ENCODE results near the gene CNOT3. TPM values are rescaled to one million over a fixed set of nuclear protein-coding genes. Genes with fewer than 3 reads are reported as not detected.
"Not testable (repeated sequence)": the region's sequence is repeated elsewhere in the genome, so short reads cannot be mapped to it uniquely, and the experiment has no call there.

Gene CNOT3
- 10 to 100 TPM; 50.4 to 58.3 TPM for total RNA-seq

GRCh38 chr19:54137699-54138488 is at the start of gene CNOT3:
TSS of gene CNOT3 (plus strand) at chr19:54137762. CDS start at chr19:54142979, 5,217 bp downstream.
- CTCF ChIA-PET, result interaction anchor here (1.2 to 1.7 kb wide), 3 partner anchors 20 to 51 kb away, joined by 3 to 4 read pairs (median 3); partner anchors contain the start of gene MBOAT7
- peak within 1 kb of the TSS; percentile 83 for H3K4me3 Mint-ChIP-seq
- H3K4me1 Mint-ChIP-seq (ENCODE audit: low read depth), result peaks cover 39% of the 10 kb centered on the region
- intact Hi-C loops (cut with micrococcal nuclease), result loop anchor here (1.0 to 10.0 kb wide), 9 partner anchors 21 to 1269 kb away; partner anchors contain the start of genes LENG1, LENG8, MYADM and NDUFA3
- no peaks in the 10 kb centered on the region for H3K9me3 Mint-ChIP-seq
- no peaks in the 10 kb centered on the region for H3K27me3 Mint-ChIP-seq (ENCODE audit: low read depth)
- H3K27ac Mint-ChIP-seq, result peak within 1 kb of the TSS; percentile 89
- DNase-seq, result peak; percentile 41
- H3K36me3 Mint-ChIP-seq (ENCODE audit: low read depth), result peaks cover 7% of the 10 kb centered on the region

- intact Hi-C loops (cut with micrococcal nuclease), result no loop called here
- no peak overlapping the region for H3K4me3 Mint-ChIP-seq
- peaks cover 10% of the 10 kb centered on the region for H3K4me1 Mint-ChIP-seq (ENCODE audit: low read depth)
- H3K27me3 Mint-ChIP-seq (ENCODE audit: low read depth), result peaks cover 11% of the 10 kb centered on the region
- H3K9me3 Mint-ChIP-seq, result no peaks in the 10 kb centered on the region
- no peak overlapping the region for H3K27ac Mint-ChIP-seq
- CTCF ChIA-PET, result interaction anchor here (0.7 to 0.8 kb wide), 2 partner anchors 302 to 352 kb away, joined by 3 to 4 read pairs; no protein-coding TSS in a partner anchor
- no peak for DNase-seq
- no peaks in the 10 kb centered on the region for H3K36me3 Mint-ChIP-seq (ENCODE audit: low read depth)
These were observed 43.0 kb upstream of the CNOT3 start for GRCh38 chr19:54094426-54095000.

GRCh38 chr19:54095136-54095858 is 42.3 kb upstream of the CNOT3 start:
- H3K36me3 Mint-ChIP-seq (ENCODE audit: low read depth), result no peaks in the 10 kb centered on the region
- peaks cover 11% of the 10 kb centered on the region for H3K27me3 Mint-ChIP-seq (ENCODE audit: low read depth)
- no peaks in the 10 kb centered on the region for H3K9me3 Mint-ChIP-seq
- DNase-seq, result no peak
- CTCF ChIA-PET, result interaction anchor here (0.8 to 1.0 kb wide), 2 partner anchors 13 to 303 kb away, joined by 3 read pairs; no protein-coding TSS in a partner anchor
- H3K4me1 Mint-ChIP-seq (ENCODE audit: low read depth), result peaks cover 10% of the 10 kb centered on the region
- peak overlapping the region; percentile 21 for H3K4me3 Mint-ChIP-seq
- no peak overlapping the region for H3K27ac Mint-ChIP-seq
- intact Hi-C loops (cut with micrococcal nuclease), result no loop called here

- peak; percentile 56 for DNase-seq
- peaks cover 11% of the 10 kb centered on the region for H3K27me3 Mint-ChIP-seq (ENCODE audit: low read depth)
- intact Hi-C loops (cut with micrococcal nuclease); H3K27ac Mint-ChIP-seq; H3K9me3 Mint-ChIP-seq; H3K4me1 Mint-ChIP-seq (ENCODE audit: low read depth); H3K36me3 Mint-ChIP-seq (ENCODE audit: low read depth): not testable (repeated sequence)
- CTCF ChIA-PET, result interaction anchor here (1.0 kb wide), 1 partner anchor 14 kb away, joined by 3 read pairs; no protein-coding TSS in a partner anchor
- H3K4me3 Mint-ChIP-seq, result peak overlapping the region; percentile 64
These were observed 41.5 kb upstream of the CNOT3 start for GRCh38 chr19:54095859-54096616.

GRCh38 chr19:54096617-54097106 is 40.9 kb upstream of the CNOT3 start:
- Mint-ChIP-seq H3K27me3 (ENCODE audit: low read depth) (peaks cover 11% of the 10 kb centered on the region), H3K4me1 (ENCODE audit: low read depth) (peaks cover 10% of the 10 kb centered on the region), H3K4me3 (peak overlapping the region; percentile 36), H3K36me3 (ENCODE audit: low read depth) (no peaks in the 10 kb centered on the region), H3K9me3 (no peaks in the 10 kb centered on the region), H3K27ac (peak overlapping the region; percentile 2)
- DNase-seq, result no peak
- intact Hi-C loops (cut with micrococcal nuclease), result no loop called here
- CTCF ChIA-PET, result interaction anchor here (0.5 kb wide), 1 partner anchor 14 kb away, joined by 4 read pairs; no protein-coding TSS in a partner anchor

- DNase-seq, result no peak
- no peaks in the 10 kb centered on the region for H3K36me3 Mint-ChIP-seq (ENCODE audit: low read depth)
- CTCF ChIA-PET, result no interaction called here
- H3K4me3 Mint-ChIP-seq, result no peak overlapping the region
- intact Hi-C loops (cut with micrococcal nuclease), result no loop called here
- no peak overlapping the region for H3K27ac Mint-ChIP-seq
- H3K4me1 Mint-ChIP-seq (ENCODE audit: low read depth), result peaks cover 23% of the 10 kb centered on the region
- no peaks in the 10 kb centered on the region for H3K9me3 Mint-ChIP-seq
- H3K27me3 Mint-ChIP-seq (ENCODE audit: low read depth), result peaks cover 2% of the 10 kb centered on the region
These were observed 38.2 kb upstream of the CNOT3 start for GRCh38 chr19:54099190-54099902.

GRCh38 chr19:54099903-54100255 is 37.7 kb upstream of the CNOT3 start:
- intact Hi-C loops (cut with micrococcal nuclease), result loop anchor here (5.0 kb wide), 1 partner anchor 233 kb away; the partner anchor contains the start of gene MYADM
- DNase-seq; H3K27me3 Mint-ChIP-seq (ENCODE audit: low read depth); H3K27ac Mint-ChIP-seq; H3K4me3 Mint-ChIP-seq; H3K9me3 Mint-ChIP-seq; CTCF ChIA-PET; H3K36me3 Mint-ChIP-seq (ENCODE audit: low read depth): not testable (repeated sequence)
- peaks cover 24% of the 10 kb centered on the region for H3K4me1 Mint-ChIP-seq (ENCODE audit: low read depth)

GRCh38 chr19:54100561-54100960 is 37.0 kb upstream of the CNOT3 start, which contains the start of gene OSCAR:
TSS of gene OSCAR (minus strand) at chr19:54100803. CDS start at chr19:54100792, 11 bp downstream.
- CTCF ChIA-PET, result no interaction called here
- Mint-ChIP-seq H3K27ac (peak within 1 kb of the TSS; percentile 37), H3K4me1 (ENCODE audit: low read depth) (peaks cover 28% of the 10 kb centered on the region), H3K36me3 (ENCODE audit: low read depth) (peaks cover 2% of the 10 kb centered on the region), H3K27me3 (ENCODE audit: low read depth) (no peaks in the 10 kb centered on the region), H3K4me3 (peak within 1 kb of the TSS; percentile 38), H3K9me3 (no peaks in the 10 kb centered on the region)
- intact Hi-C loops (cut with micrococcal nuclease), result loop anchor here (5.0 kb wide), 1 partner anchor 233 kb away; the partner anchor contains the start of gene MYADM
- no peak for DNase-seq

- CTCF ChIA-PET, result no interaction called here
- no peaks in the 10 kb centered on the region for H3K27me3 Mint-ChIP-seq (ENCODE audit: low read depth)
- H3K36me3 Mint-ChIP-seq (ENCODE audit: low read depth), result peaks cover 13% of the 10 kb centered on the region
- H3K4me1 Mint-ChIP-seq (ENCODE audit: low read depth), result peaks cover 28% of the 10 kb centered on the region
- peak within 1 kb of the TSS; percentile 92 for H3K27ac Mint-ChIP-seq
- peak; percentile 98 for DNase-seq
- H3K4me3 Mint-ChIP-seq, result peak within 1 kb of the TSS; percentile 99
- intact Hi-C loops (cut with micrococcal nuclease), result loop anchor here (1.0 to 5.0 kb wide), 5 partner anchors 13 to 582 kb away; partner anchors contain the start of genes CNOT3, LENG1, MYADM and PRPF31
- no peaks in the 10 kb centered on the region for H3K9me3 Mint-ChIP-seq
These were observed 35.0 kb upstream of the CNOT3 start, which contains the start of gene NDUFA3 for GRCh38 chr19:54102421-54103169. TSS of gene NDUFA3 (plus strand) at chr19:54102855. CDS start at chr19:54102879, 24 bp downstream.

GRCh38 chr19:54104998-54105715 is 32.4 kb upstream of the CNOT3 start:
- Mint-ChIP-seq H3K27ac (no peak overlapping the region), H3K4me1 (ENCODE audit: low read depth) (peaks cover 31% of the 10 kb centered on the region), H3K4me3 (no peak overlapping the region), H3K36me3 (ENCODE audit: low read depth) (peaks cover 17% of the 10 kb centered on the region), H3K9me3 (no peaks in the 10 kb centered on the region), H3K27me3 (ENCODE audit: low read depth) (no peaks in the 10 kb centered on the region)
- CTCF ChIA-PET, result no interaction called here
- intact Hi-C loops (cut with micrococcal nuclease), result loop anchor here (5.0 kb wide), 1 partner anchor 238 kb away; the partner anchor contains the start of gene MYADM
- no peak for DNase-seq
